Stimulated activated CD4-positive, alpha-beta T cell treated with anti-CD3 and anti-CD28 coated beads, Interleukin-4, amount 100 ng/mL, for 24 hours (primary cell): Measurements from ENCODE around the gene FLCN.
"Not testable (repeated sequence)": the region's sequence is repeated elsewhere in the genome, so short reads cannot be mapped to it uniquely, and the experiment has no call there.

Source experiments
- DNase-seq: peaks from one replicate; pipeline ENCODE4 v3.0.0-alpha.2; 2020

Gene FLCN

DNA sequence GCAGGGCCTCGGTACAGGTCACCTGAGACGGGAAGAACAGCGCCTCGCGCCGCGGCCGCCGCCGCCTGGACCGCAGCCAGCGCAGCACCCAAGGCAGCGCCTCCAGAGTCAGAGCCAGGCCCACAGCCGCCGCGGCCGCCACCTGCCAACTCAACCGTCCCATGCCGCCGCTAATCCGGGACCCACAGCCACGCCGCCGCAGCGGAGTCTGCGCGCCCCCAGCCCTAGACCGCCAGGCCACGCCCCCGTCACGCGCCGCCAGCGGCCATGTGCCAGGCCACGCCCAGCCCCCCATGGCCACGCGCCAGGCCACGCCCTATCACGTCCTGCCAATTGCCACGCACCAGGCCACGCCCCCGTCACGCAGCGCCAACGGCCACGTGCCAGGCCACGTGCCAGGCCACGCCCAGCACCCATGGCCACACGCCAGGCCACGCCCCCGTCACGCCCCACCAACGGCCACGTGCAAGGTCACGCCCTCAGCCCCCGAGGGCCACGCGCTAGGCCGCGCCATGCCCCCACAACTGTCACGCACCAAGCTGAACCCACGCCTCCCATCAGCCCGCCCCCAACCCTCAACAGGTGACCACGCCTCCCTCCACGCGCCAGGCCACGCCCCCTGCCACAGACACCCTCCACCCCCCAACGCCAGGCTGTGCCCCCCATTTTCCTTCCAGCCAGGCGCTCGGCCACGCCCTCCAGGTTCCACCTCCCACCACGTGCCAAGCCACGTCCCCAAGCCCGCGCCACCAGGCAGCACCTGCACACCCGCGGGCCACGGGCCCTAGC is 30.6 kb downstream of the FLCN start, which contains the start of gene PLD6:
Gene PLD6 (minus strand): TSS at position 210 of the 789 bp plus-strand sequence. CDS start 47 bp downstream, at position 163.
- DNase-seq, result peak; percentile 94

DNA sequence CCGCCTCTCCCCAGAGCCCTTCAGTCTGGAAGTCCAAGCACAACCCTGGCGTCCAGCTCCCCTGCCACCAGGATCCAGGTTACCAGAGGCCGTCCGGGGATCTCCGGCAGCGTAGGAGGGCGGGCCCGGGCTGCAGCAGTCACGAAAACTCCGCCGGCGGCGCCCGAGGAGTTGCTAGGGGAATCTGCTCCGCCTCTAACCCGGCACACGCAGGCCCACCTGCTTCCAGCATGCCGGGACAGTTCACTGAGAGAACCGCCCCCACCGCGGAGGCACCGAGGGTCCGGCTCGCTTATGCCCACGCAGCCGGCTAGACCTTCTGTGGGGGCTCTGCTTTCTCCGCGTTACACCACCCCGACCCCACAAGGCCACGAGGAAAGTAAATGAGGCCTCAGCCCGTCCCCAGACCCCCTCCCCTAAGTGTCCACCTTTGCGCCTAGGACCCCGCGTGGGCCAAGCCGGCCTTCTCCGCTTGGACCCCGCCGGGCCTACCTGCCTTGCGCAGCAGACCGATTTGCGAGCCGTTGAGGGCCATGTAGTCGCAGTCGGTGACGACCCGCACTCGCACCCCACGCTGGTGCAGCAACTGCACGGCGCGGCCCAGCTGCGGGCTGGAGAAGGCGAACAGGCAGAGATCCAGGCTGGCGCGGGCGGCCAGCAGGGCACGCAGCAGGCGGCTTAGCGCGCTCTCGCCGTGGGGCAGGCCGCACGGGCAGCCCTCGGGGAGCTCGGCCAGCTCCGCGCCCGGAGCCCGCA is 31.4 kb downstream of the FLCN start:
- peak; percentile 72 for DNase-seq

DNA sequence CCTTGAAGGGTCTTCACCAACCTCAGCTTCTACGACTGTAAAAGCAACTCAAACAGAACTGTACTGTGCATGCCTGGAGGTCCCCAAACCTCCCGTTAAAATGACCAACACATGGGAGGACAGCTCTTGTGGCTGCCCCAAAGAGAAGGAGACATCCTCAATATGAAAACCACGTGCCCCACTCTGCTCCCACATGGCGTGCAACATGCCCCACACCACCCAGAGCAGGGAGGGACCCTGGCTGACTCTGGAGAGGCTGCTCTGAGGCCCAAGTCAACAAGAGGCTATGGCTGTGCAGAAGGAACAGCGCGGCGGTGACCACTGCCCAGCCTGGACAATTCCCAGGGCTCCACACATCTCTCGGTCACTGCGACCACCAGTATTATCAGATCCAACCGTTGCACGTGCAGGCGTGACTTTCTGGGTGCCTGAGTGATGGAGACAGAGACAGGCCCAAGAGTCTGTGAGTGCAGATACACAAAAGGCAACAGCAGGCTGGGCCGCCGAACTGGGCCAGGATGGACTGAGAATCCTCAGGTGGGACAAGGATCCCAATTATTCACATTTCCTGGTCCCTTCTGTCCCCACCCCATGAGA is 32.2 kb downstream of the FLCN start:
- no peak for DNase-seq

- no peak for DNase-seq
Measured at GRCh38 chr17:17204041-17204591, 32.9 kb downstream of the FLCN start.

DNA sequence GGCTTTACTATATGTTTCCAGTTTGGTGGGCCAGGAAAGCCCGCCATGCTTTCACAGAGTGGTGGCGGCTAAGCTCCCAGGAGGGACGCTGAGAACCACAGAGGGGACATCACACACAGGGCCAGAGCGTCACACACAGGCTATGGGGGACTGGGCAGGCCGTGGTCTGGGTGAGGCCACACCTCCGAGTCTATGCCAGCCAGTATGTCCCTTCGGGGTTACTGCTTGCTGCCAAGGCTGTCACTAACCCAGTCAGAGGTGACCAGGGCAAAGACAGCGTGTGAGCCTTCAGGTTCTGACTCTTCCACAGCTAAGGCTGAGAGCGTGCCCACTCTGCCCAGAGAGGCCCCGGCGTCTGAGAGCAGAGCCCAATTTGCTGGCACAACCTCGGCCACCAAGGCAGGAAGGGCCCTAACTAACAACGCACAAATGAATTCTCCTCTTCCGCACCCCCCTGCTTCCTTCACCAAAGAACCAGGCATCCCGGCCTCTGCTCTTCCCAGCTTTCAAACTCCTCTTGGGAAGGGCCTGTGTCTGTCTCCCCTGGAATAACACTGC is 33.7 kb downstream of the FLCN start:
- DNase-seq, result no peak

GRCh38 chr17:17201907-17202306 is 35.1 kb downstream of the FLCN start:
- no peak for DNase-seq

DNA sequence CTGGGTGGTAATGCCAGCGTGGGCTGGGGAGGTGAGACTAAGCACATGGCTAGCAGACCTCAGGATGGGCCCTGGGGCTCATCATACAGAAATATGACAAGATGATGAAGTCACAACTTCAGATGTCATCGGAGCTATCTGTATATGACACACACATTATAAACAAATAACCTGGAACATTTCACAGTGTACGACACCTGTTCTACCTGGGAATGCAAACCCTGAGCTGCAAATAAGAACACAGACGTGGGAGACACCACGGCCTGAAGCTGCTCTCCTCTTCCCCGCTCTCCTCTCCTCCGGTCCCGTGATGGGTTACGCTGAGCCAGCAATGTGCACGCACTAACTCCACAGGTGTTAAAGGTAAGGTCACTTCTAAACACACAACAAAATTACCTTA is 35.7 kb downstream of the FLCN start:
- DNase-seq, result no peak

DNA sequence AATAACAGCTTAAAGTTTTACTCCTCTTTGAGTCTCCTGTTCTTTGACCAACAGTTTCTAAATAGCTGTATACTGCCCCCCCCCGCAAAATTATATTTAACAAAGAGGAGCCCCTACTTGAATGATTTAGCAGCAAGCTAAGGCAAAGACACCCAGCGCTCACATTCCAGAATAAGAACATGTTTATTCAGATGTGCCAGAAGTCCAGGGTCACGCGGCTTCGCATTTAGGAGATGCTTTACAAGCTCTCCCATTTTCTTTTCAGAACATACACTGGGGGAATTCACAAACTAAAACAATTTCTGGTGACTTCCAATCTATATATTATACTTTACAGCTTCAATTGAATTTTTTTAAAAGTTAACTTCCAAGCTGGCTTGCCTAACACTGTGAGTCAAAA is 36.1 kb downstream of the FLCN start:
- DNase-seq, result no peak

GRCh38 chr17:17200311-17200710 is 36.7 kb downstream of the FLCN start:
- DNase-seq, result no peak

DNA sequence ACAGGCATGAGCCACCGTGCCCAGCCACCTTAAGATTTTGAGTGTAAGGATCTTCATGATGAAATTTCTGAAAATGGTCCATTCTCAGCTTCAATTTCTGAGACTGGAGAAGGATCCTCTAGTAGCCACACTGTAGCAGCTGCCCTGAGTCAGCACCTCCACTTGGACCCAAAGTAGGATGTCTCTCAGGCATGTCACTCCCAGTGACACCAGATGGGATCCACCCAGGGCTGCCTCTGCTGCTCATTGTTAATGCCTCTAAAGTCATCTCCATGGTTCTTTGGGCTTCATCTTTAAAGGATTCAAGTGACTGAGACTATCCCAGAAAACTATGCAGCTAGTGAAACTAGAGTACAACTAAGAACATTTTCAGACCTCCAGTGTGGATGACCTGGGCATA is 38.7 kb downstream of the FLCN start:
- DNase-seq, result no peak

GRCh38 chr17:17196776-17197175 is 40.2 kb downstream of the FLCN start:
- no peak for DNase-seq

DNA sequence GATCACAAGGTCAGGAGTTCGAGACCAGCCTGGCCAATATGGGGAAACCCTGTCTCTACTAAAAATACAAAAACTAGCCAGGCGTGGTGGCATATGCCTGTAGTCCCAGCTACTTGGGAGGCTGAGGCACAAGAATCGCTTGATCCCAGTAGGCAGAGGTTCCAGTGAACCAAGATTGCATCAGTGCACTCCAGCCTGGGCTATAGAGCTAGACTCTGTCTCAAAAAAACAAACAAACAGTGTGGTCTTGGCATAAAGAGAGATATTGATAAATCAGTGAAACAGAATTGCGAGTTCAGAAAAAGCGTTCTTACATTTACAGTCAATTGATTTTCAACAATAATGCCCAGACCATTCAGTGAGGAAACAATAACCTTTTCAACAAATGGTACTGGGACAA is 41.5 kb downstream of the FLCN start:
- not testable (repeated sequence) for DNase-seq

- DNase-seq, result no peak
Measured at GRCh38 chr17:17191961-17192381, 45.0 kb downstream of the FLCN start.

GRCh38 chr17:17191346-17191792 is 45.6 kb downstream of the FLCN start:
- DNase-seq, result no peak

- DNase-seq, result no peak
Measured at GRCh38 chr17:17190188-17190587, 46.8 kb downstream of the FLCN start.

- no peak for DNase-seq
Measured at GRCh38 chr17:17189559-17189958, 47.4 kb downstream of the FLCN start.

DNA sequence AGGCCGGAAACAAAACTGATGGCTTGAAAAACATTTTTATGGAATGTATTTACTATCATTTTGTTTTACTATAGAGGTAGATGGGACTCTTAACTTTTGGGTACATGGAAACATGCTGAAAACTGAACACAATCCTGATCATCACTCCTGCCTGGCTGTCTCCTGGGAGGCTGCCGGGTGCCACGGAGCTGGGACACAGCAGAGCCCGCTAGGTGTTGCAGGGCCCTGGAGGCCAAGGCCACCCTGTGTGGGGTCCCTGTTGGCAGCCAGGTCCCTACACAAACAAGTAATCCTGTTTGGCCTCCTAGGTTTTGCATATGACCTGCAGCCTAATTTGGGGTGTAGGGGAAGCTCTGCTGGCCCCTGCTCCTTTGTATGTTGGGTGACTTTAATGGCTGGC is 48.4 kb downstream of the FLCN start:
- no peak for DNase-seq

DNA sequence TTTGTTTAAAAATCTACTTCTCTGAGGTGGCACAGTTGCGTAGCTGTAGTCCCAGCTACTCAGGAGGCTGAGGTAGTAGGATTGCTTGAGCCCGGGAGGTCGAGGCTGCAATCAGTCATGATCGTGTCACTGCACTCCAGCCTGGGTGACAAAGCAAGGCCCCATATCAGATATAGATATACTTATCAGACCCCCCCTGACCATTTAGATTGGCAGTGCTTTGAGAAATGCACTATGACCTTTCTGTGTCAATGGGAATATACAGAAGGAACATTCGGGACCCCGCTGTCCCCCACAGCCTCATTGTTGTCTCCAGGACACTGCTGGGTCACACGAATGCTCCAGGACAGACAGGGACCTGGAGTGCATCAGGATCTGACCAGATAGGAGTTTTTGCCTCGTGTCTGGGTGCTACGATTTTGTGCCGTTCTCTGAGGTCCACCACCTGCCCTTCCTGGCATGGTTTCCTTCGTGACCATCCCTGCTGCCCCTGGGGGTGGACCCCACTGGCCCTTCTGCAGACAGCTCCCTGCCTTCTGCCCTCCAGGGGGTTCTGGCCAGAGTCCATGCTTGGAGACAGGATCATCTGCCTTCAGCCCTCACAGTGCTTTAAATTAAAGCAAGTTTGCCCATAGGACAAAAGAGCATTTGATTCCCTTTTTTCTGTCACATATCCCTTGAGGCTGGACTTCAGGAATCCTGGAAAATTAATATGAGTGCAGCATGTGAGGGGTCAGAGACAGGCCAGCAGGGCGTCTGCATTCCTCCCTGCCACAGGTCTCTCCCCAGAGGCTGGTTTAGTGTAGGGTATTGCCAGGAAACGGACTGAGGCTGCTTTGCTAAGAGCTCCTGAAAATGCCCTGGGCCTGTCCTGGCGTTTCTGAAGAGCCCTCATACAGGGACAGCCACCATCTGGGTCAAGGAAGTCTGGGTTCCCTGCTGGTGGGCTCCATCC is 50.1 kb downstream of the FLCN start:
- DNase-seq, result no peak

DNA sequence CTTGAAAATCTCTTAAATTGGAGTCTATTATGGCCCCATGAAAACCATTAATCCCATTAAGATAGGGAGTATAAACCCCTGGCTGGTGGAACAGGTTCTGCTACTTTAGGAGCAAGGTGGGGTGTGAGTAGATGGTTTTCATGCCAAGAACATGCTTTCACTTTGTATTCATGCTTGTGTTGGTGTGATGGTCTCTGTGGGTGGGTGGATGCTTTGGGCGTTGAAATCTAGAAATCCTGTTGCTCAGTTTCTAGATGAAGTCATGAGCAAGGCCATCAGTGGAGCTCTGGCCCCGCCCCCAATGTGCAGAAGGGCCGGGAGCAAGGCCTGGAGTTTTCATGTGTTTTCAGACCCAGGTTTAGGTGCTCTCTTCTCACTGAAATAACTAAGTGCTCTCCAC is 50.9 kb downstream of the FLCN start:
- DNase-seq, result peak; percentile 65

GRCh38 chr17:17184985-17185757 is 51.8 kb downstream of the FLCN start:
- DNase-seq, result not testable (repeated sequence)

- DNase-seq, result no peak
Measured at GRCh38 chr17:17183744-17184143, 53.2 kb downstream of the FLCN start.
